OCI-LY1 (cell line): Measurements from ENCODE around the gene METTL21A.

Source experiments
- EZH2 ChIP-seq: fragments of 200-600 bp; sonication (generic), shearing (Covaris generic); IDR thresholded peaks from 2 replicates; pipeline ENCODE4 v1.8.0; 2017; ENCODE audit warnings: borderline replicate concordance, mixed run types, mild to moderate bottlenecking, antibody characterized with exemption, low read length, moderate library complexity, mixed read lengths
- TF ChIP-seq, protein P1 (sequence below): fragments of 200-600 bp; sonication (generic), shearing (Covaris generic); IDR thresholded peaks from 2 replicates; pipeline ENCODE4 v1.5.1; 2017; ENCODE audit warnings: mild to moderate bottlenecking, antibody characterized with exemption, low read length, moderate library complexity, mixed read lengths

DNA sequence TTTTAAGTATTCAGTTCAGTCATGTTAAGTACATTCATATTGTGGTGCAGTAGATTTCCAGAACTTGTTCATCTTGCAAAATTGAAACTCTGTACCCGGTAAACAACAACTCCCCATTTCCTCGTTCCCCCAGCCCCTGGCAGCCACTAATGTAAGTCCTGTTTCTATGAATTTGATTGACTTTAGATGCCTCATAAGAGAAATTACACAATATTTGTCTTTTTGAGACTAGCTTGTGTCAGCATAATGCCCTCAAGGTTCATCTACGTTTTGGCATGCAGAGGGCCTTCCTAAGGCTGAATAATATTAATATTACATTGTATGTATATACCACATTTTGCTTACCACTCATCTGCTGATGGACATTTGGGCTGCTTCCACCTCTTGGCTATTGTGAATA lies 30.9 kb downstream of the METTL21A start:
- TF ChIP-seq, protein P1, sequence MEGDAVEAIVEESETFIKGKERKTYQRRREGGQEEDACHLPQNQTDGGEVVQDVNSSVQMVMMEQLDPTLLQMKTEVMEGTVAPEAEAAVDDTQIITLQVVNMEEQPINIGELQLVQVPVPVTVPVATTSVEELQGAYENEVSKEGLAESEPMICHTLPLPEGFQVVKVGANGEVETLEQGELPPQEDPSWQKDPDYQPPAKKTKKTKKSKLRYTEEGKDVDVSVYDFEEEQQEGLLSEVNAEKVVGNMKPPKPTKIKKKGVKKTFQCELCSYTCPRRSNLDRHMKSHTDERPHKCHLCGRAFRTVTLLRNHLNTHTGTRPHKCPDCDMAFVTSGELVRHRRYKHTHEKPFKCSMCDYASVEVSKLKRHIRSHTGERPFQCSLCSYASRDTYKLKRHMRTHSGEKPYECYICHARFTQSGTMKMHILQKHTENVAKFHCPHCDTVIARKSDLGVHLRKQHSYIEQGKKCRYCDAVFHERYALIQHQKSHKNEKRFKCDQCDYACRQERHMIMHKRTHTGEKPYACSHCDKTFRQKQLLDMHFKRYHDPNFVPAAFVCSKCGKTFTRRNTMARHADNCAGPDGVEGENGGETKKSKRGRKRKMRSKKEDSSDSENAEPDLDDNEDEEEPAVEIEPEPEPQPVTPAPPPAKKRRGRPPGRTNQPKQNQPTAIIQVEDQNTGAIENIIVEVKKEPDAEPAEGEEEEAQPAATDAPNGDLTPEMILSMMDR, result no peak
- no peak for TF ChIP-seq EZH2
